Endothelial cell of umbilical vein (primary cell): ENCODE data around the gene CATSPERD. TPM values are rescaled to one million over a fixed set of nuclear protein-coding genes. Genes with fewer than 3 reads are reported as not detected.

Source experiments
- BruUV-seq: library from RNA; stranded (reverse); fragments of 400-500 nt; replicated peaks from 2 replicates; lab custom pipeline; 2021; lab: Mats Ljungman, UMichigan
- CTCF ChIA-PET: fragments of 300-600, 350-600 bp; sonication (Branson Sonifier 250); formaldehyde crosslinking; loops from one replicate; lab custom pipeline; 2021; ENCODE audit warnings: antibody characterized with exemption, inconsistent platforms; lab: Charles Lee
- POLR2A ChIA-PET: fragments of 300-600, 350-600 bp; sonication (Branson Sonifier 250); formaldehyde crosslinking; loops from one replicate; lab custom pipeline; 2021; ENCODE audit warnings: antibody characterized with exemption, inconsistent platforms; lab: Charles Lee
- DNase-seq: peaks from one replicate; pipeline ENCODE4 v3.0.0-alpha.2; 2011; ENCODE audit warnings: low read depth, low spot score
- FAIRE-seq: peaks from 2 replicates; lab custom pipeline; 2011; peaks lifted over from hg19 to GRCh38; lab: Jason Lieb, UNC
- H2AFZ ChIP-seq: 2 replicates; pipeline ENCODE4 v1.6.0; 2012; ENCODE audit warnings: low read depth, low read length, control low read depth, inconsistent platforms
- H3K27ac ChIP-seq: 2 replicates; pipeline ENCODE4 v1.5.1; 2011; ENCODE audit warnings: low read depth, mild to moderate bottlenecking, control low read depth, low read length, moderate library complexity; ENCODE audit not compliant: insufficient read depth
- H3K27me3 ChIP-seq, 2 experiments: 2 replicates each; pipeline versions ENCODE4 v1.6.0 to v1.6.1; 2011; ENCODE audit warnings: low read length in 2 of 2, mixed read lengths in 1 of 2; ENCODE audit not compliant: control insufficient read depth in 2 of 2, insufficient read depth in 2 of 2
- H3K36me3 ChIP-seq, 2 experiments: 2 replicates in 1 of 2; 3 replicates in 1 of 2; pipeline ENCODE4 v1.5.1; 2011; ENCODE audit warnings: low read length in 2 of 2, mild to moderate bottlenecking in 1 of 2, moderate library complexity in 1 of 2; ENCODE audit not compliant: control insufficient read depth in 2 of 2, insufficient read depth in 2 of 2; ENCODE audit errors: extremely low read depth in 1 of 2
- H3K4me1 ChIP-seq: 3 replicates; pipeline ENCODE4 v1.5.1; 2011; ENCODE audit warnings: mild to moderate bottlenecking, low read length; ENCODE audit not compliant: control insufficient read depth, insufficient read depth; ENCODE audit errors: extremely low read depth
- H3K4me2 ChIP-seq: 2 replicates; pipeline ENCODE4 v1.6.1; 2011; ENCODE audit warnings: low read length, control low read depth, mixed read lengths; ENCODE audit not compliant: insufficient read depth
- H3K4me3 ChIP-seq, 3 experiments: fragments of 200-600 bp in 1 of 3; sonication (generic), shearing (Covaris generic) in 1 of 3; replicated peaks in 1 of 3; 2 replicates each; pipeline ENCODE4 v1.5.1; 2011 to 2016; ENCODE audit warnings: control low read depth in 3 of 3, low read length in 3 of 3, mild to moderate bottlenecking in 2 of 3, inconsistent platforms in 1 of 3, low read depth in 1 of 3, moderate library complexity in 1 of 3; ENCODE audit not compliant: insufficient read depth in 1 of 3
- H3K79me2 ChIP-seq: 2 replicates; pipeline ENCODE4 v1.6.0; 2012; ENCODE audit warnings: low read length, inconsistent platforms; ENCODE audit not compliant: control insufficient read depth, insufficient read depth
- H3K9ac ChIP-seq: replicated peaks from 2 replicates; pipeline ENCODE3; 2011; ENCODE audit warnings: low read length, control low read depth; ENCODE audit not compliant: insufficient read depth; ENCODE audit errors: extremely low read depth
- H3K9me1 ChIP-seq: replicated peaks from 3 replicates; pipeline ENCODE4 v1.6.0; 2011; ENCODE audit warnings: mild to moderate bottlenecking, low read length; ENCODE audit not compliant: control insufficient read depth, insufficient read depth; ENCODE audit errors: extremely low read depth
- H3K9me3 ChIP-seq: replicated peaks from 2 replicates; pipeline ENCODE4 v1.5.1; 2012; ENCODE audit warnings: low read length, inconsistent platforms; ENCODE audit not compliant: control insufficient read depth, insufficient read depth
- H4K20me1 ChIP-seq: replicated peaks from 2 replicates; pipeline ENCODE3; 2011; ENCODE audit warnings: mild to moderate bottlenecking, low read length; ENCODE audit not compliant: control insufficient read depth, insufficient read depth; ENCODE audit errors: extremely low read depth
- CTCF ChIP-seq, 2 donors: IDR thresholded peaks; 1 replicate in 1 of 2; 2 replicates in 1 of 2; pipeline ENCODE4 v1.5.1; 2011; ENCODE audit warnings: low read length in 2 of 2, mild to moderate bottlenecking in 2 of 2, moderate library complexity in 2 of 2, control low read depth in 1 of 2, inconsistent platforms in 1 of 2, low read depth in 1 of 2; ENCODE audit not compliant: insufficient read depth in 1 of 2; ENCODE audit errors: extremely low read depth in 1 of 2
- FOS ChIP-seq: IDR thresholded peaks from 2 replicates; pipeline ENCODE4 v1.6.1; 2011; ENCODE audit warnings: mild to moderate bottlenecking, low read length, moderate library complexity, borderline replicate concordance; ENCODE audit not compliant: insufficient read depth
- GATA2 ChIP-seq: IDR thresholded peaks from 2 replicates; pipeline ENCODE4 v1.7.0; 2011; ENCODE audit warnings: low read depth, mild to moderate bottlenecking, moderate library complexity, mixed read lengths, low read length; ENCODE audit not compliant: insufficient read length, insufficient read depth
- MAX ChIP-seq: IDR thresholded peaks from 2 replicates; pipeline ENCODE4 v1.6.1; 2011; ENCODE audit not compliant: insufficient read depth, insufficient read length
- MYC ChIP-seq: IDR thresholded peaks from one replicate; pipeline ENCODE4 v1.6.1; 2011; ENCODE audit warnings: mild to moderate bottlenecking, low read depth, low read length
- POLR2A ChIP-seq: IDR thresholded peaks from 2 replicates; pipeline ENCODE4 v1.6.1; 2012; ENCODE audit warnings: low read depth, mild to moderate bottlenecking, control low read depth, low read length
- dilution Hi-C: fragments of 300-500 bp; cut with MboI; formaldehyde crosslinking; loops from one replicate; pipeline ENCODE4 v1.15.0; 2019; ENCODE audit warnings: low sequenced_read_pairs; ENCODE audit not compliant: extremely low pct_ligation_motif_present
- intact Hi-C: fragments of 100-400 bp; cut with micrococcal nuclease; formaldehyde crosslinking; loops from one replicate; pipeline ENCODE4 v1.10.0; 2022
- polyA plus RNA-seq, 4 experiments: library from polyadenylated mRNA; depleted of rRNA in 3 of 4; stranded (reverse) in 3 of 4; unstranded in 1 of 4; fragments of >200 nt; gene quantifications; 2 replicates each; pipeline versions ENCODE4 v1.2.1 to v1.2.3, GENCODE V29; 2011 to 2012; ENCODE audit warnings: missing spikeins in 1 of 4
- total RNA-seq: library from RNA; stranded (reverse); gene quantifications from 2 replicates; pipeline ENCODE4 v1.2.3, GENCODE V29; 2021

CATSPERD gene
- total and polyA plus RNA-seq, 2 donors (not counting 3 experiments of a cell fraction or from before 2014, with no cell fraction given): not detected

- no peak overlapping the region for H3K27ac ChIP-seq
- intact Hi-C loops (no loop called here), dilution Hi-C loops (no loop called here)
- H4K20me1 ChIP-seq: no peaks in the 10 kb centered on the region
- H3K9me1 ChIP-seq: no peaks in the 10 kb centered on the region
- CTCF ChIA-PET: interaction anchor here (1.0 to 2.3 kb wide), 3 partner anchors 9 to 106 kb away, joined by 5 to 7 read pairs (median 6); partner anchors contain the start of gene RPL36
- H3K4me1 ChIP-seq: no peaks in the 10 kb centered on the region
- H3K36me3 ChIP-seq: no peaks in the 10 kb centered on the region
- no peak overlapping the region for H3K9ac ChIP-seq
- no peaks in the 10 kb centered on the region for H3K9me3 ChIP-seq
- H3K79me2 ChIP-seq: no peaks in the 10 kb centered on the region
- no peak overlapping the region for H3K4me2 ChIP-seq
- H2AFZ ChIP-seq: no peak overlapping the region
- no peaks in the 10 kb centered on the region for H3K27me3 ChIP-seq
- H3K4me3 ChIP-seq: no peak overlapping the region
- TF ChIP-seq GATA2: no peak
- no peak for TF ChIP-seq CTCF (IDR thresholded peaks at IDR 0.05; ENCODE audit: extremely low read depth in 1 of 2, insufficient read depth in 1 of 2, low read depth in 1 of 2, low read length in 2 of 2)
- no peak for TF ChIP-seq POLR2A
- no peak for TF ChIP-seq MYC
- TF ChIP-seq FOS: no peak
- TF ChIP-seq MAX: no peak
- POLR2A ChIA-PET: no interaction called here
- FAIRE-seq (no peak), DNase-seq (no peak)
- no TSS peak for BruUV-seq
These were observed 75.0 kb downstream of the CATSPERD start for GRCh38 chr19:5795382-5795919.
